Vagina (tissue), 2 donors: ENCODE data around the gene IDI1. TPM values are rescaled to one million over a fixed set of nuclear protein-coding genes. Genes with fewer than 3 reads are reported as not detected.

ENCODE experiments used
- DNase-seq, 2 donors: peaks; one replicate each; pipeline ENCODE4 v3.0.0-alpha.2; 2017; ENCODE audit errors: extremely low spot score in 2 of 2
- H3K27ac ChIP-seq: fragments of 200-600 bp; sonication (generic); one replicate; pipeline ENCODE4 v1.5.1; 2019
- H3K27me3 ChIP-seq: fragments of 200-600 bp; sonication (generic); one replicate; pipeline ENCODE4 v1.5.1; 2019
- H3K36me3 ChIP-seq, 2 donors: fragments of 200-600 bp; sonication (generic); one replicate each; pipeline ENCODE4 v1.5.1; 2017 to 2019
- H3K4me1 ChIP-seq: fragments of 200-600 bp; sonication (generic); one replicate; pipeline ENCODE4 v1.5.1; 2019
- H3K4me3 ChIP-seq, 2 donors: fragments of 200-600 bp; sonication (generic); 1 replicate in 1 of 2; 2 replicates in 1 of 2; pipeline ENCODE4 v1.5.1; 2016 to 2019
- H3K9me3 ChIP-seq: fragments of 200-600 bp; sonication (generic); one replicate; pipeline ENCODE4 v1.5.1; 2019
- POLR2A ChIP-seq, 2 donors: fragments of 450-650 bp; IDR thresholded peaks; one replicate each; pipeline ENCODE4 v1.6.1; 2017; ENCODE audit warnings: antibody characterized with exemption in 2 of 2, mild to moderate bottlenecking in 2 of 2, moderate library complexity in 2 of 2
- POLR2AphosphoS5 ChIP-seq, 2 donors: sonication (generic); formaldehyde crosslinking; IDR thresholded peaks; one replicate each; pipeline ENCODE4 v1.9.0; 2017; ENCODE audit warnings: antibody characterized with exemption in 2 of 2, mild to moderate bottlenecking in 2 of 2, low read depth in 1 of 2; ENCODE audit not compliant: insufficient read depth in 1 of 2
- intact Hi-C: fragments of 100-400 bp; cut with DNase I; formaldehyde crosslinking; loops from one replicate; pipeline ENCODE4 v1.15.1; 2023
- total RNA-seq: library from RNA; depleted of rRNA; stranded (reverse); fragments of >200 nt; gene quantifications from one replicate; pipeline ENCODE4 v1.2.3, GENCODE V29; 2016
- TF ChIP-seq, protein P1 (sequence below), 3 experiments: fragments of 450-650 bp in 2 of 3; fragments of 200-600 bp in 1 of 3; sonication (generic) in 1 of 3; IDR thresholded peaks; one replicate each; pipeline ENCODE4 v1.5.1; 2017 to 2019; ENCODE audit warnings: antibody characterized with exemption in 3 of 3, mild to moderate bottlenecking in 2 of 3, moderate library complexity in 2 of 3

IDI1 gene
- total RNA-seq, 1 donor from 2014 or later: 50.3 TPM

DNA sequence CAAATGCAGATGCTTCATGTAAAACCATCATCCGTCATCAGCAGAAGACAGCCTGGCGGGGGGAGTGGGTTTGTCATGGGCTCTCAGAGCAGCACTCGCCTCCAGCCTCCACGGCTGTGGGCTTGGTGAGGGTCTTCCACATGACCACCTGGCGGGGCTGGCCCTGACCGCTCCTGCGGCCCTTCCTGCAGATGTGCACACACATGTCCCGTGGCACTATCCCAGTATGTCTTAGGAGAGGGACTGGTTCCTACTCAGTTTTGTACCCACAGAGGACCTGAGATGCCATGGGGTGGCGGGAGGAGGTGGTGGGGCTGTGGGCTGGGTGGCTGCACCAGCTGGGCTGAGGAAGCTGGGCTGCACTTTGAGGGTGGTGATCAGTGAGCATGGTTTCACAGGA is 28.0 kb downstream of the IDI1 start:
- Histone ChIP-seq H3K36me3 (peaks cover 4 to 30% of the 10 kb centered on the region in 2 donors), H3K9me3 (no peaks in the 10 kb centered on the region), H3K4me1 (no peaks in the 10 kb centered on the region), H3K27me3 (no peaks in the 10 kb centered on the region), H3K27ac (no peak overlapping the region), H3K4me3 (no peak overlapping the region)
- TF ChIP-seq, protein P1, sequence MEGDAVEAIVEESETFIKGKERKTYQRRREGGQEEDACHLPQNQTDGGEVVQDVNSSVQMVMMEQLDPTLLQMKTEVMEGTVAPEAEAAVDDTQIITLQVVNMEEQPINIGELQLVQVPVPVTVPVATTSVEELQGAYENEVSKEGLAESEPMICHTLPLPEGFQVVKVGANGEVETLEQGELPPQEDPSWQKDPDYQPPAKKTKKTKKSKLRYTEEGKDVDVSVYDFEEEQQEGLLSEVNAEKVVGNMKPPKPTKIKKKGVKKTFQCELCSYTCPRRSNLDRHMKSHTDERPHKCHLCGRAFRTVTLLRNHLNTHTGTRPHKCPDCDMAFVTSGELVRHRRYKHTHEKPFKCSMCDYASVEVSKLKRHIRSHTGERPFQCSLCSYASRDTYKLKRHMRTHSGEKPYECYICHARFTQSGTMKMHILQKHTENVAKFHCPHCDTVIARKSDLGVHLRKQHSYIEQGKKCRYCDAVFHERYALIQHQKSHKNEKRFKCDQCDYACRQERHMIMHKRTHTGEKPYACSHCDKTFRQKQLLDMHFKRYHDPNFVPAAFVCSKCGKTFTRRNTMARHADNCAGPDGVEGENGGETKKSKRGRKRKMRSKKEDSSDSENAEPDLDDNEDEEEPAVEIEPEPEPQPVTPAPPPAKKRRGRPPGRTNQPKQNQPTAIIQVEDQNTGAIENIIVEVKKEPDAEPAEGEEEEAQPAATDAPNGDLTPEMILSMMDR (IDR thresholded peaks at IDR 0.05): no peak
- no peak for TF ChIP-seq POLR2A (IDR thresholded peaks at IDR 0.05)
- no peak for TF ChIP-seq POLR2AphosphoS5 (IDR thresholded peaks at IDR 0.05; ENCODE audit: insufficient read depth in 1 of 2, low read depth in 1 of 2)
- no peak for DNase-seq
- intact Hi-C loops: no loop called here

DNA sequence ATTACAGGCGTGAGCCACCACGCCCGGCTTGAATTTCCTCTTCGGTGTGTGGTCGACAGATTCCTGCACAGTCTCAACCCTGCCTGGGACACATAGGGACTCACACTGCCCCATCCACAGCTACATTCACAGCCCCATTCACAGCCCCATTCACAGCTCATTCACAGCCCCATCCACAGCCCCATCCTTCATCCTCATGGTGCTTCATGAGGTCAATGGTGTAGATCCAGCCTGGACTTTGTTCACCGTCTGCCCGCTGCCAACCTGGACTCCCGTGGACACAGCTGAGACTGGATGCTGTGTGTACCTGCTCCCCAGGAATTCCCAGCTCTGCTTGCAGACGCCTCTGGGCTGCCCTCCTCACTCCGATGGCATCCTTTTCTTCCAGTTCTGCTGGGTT is 28.5 kb downstream of the IDI1 start:
- DNase-seq: no peak
- no peaks in the 10 kb centered on the region for H3K4me1 ChIP-seq
- H3K27me3 ChIP-seq: no peaks in the 10 kb centered on the region
- no peak overlapping the region for H3K4me3 ChIP-seq
- TF ChIP-seq, protein P1 (IDR thresholded peaks at IDR 0.05): no peak
- TF ChIP-seq POLR2AphosphoS5 (IDR thresholded peaks at IDR 0.05; ENCODE audit: insufficient read depth in 1 of 2, low read depth in 1 of 2) (no peak), POLR2A (IDR thresholded peaks at IDR 0.05) (no peak)
- intact Hi-C loops: no loop called here
- H3K9me3 ChIP-seq: no peaks in the 10 kb centered on the region
- H3K27ac ChIP-seq: no peak overlapping the region
- H3K36me3 ChIP-seq: peaks cover 4 to 34% of the 10 kb centered on the region in 2 donors

DNA sequence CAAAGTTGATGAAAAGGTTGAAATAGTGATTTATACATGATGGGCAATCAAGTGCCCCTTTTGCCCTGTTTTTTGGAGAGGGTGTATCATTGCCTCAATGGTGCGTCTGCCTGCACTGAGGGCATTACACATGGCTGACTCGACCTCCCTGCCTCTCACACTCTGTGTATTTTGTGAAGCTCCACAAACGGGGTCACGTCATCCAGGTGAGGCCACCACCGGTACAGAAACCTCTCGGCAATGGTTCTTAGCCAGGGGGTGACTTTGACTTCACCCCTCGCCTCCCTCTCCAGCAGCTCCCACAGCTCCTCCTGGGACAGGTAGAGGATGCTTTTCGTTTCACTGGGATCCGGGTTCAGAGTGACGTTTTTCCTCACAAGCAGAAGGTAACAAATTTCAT is 29.6 kb downstream of the IDI1 start:
- intact Hi-C loops: no loop called here
- Histone ChIP-seq H3K27me3 (no peaks in the 10 kb centered on the region), H3K36me3 (peaks cover 4 to 40% of the 10 kb centered on the region in 2 donors), H3K27ac (no peak overlapping the region), H3K4me1 (no peaks in the 10 kb centered on the region), H3K9me3 (no peaks in the 10 kb centered on the region), H3K4me3 (no peak overlapping the region)
- DNase-seq: no peak
- TF ChIP-seq POLR2A (IDR thresholded peaks at IDR 0.05) (no peak), POLR2AphosphoS5 (IDR thresholded peaks at IDR 0.05; ENCODE audit: insufficient read depth in 1 of 2, low read depth in 1 of 2) (no peak)
- TF ChIP-seq, protein P1 (IDR thresholded peaks at IDR 0.05): no peak

DNA sequence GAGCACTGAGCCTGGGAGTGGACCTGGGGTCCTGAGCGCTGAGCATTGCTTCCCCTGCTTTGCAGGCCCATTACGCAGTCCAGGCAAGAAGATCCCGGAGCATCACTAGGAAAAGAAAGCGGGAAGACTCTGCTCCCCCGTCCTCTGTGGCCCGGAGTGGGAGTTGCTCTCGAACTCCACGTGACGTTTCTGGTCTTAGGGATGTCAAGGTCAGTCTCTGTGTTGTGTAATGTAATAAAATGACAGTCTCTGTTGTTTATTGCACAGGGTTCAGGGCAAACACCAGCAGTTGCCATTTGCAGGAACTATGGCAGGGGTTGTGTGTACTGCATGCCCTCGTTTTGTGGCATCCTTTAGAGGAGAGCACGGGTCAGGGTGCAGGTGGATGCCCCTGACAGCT is 33.2 kb downstream of the IDI1 start:
- intact Hi-C loops: no loop called here
- H3K4me1 ChIP-seq: no peaks in the 10 kb centered on the region
- DNase-seq: no peak
- H3K27ac ChIP-seq: no peak overlapping the region
- peaks cover 4 to 74% of the 10 kb centered on the region in 2 donors for H3K36me3 ChIP-seq
- H3K4me3 ChIP-seq: no peak overlapping the region
- TF ChIP-seq POLR2AphosphoS5 (IDR thresholded peaks at IDR 0.05; ENCODE audit: insufficient read depth in 1 of 2, low read depth in 1 of 2): no peak
- no peak for TF ChIP-seq POLR2A (IDR thresholded peaks at IDR 0.05)
- TF ChIP-seq, protein P1 (IDR thresholded peaks at IDR 0.05): no peak
- no peaks in the 10 kb centered on the region for H3K9me3 ChIP-seq
- H3K27me3 ChIP-seq: no peaks in the 10 kb centered on the region

DNA sequence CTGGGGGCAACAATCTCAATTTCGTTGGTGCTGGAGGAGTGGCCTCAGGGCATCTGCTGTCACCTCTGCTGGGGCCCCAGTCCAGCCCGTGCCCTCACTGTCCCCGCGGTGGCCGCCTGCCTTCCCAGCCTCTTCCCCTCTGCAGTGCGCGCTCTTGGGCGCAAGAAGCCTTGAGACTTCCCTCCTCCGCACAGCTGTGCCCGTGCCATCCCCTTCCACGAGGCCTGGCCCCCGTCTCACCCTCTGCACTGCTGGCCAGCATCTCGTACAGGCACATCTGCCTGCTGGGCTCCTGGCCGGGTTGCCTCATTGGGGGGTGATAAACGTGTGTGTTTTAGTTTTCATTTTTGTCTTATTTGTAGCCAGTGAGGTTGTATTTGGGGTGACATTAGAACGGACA is 37.2 kb downstream of the IDI1 start:
- Histone ChIP-seq H3K9me3 (no peaks in the 10 kb centered on the region), H3K4me3 (no peak overlapping the region), H3K27ac (no peak overlapping the region), H3K27me3 (no peaks in the 10 kb centered on the region), H3K4me1 (no peaks in the 10 kb centered on the region), H3K36me3 (peaks cover 11 to 89% of the 10 kb centered on the region in 2 donors)
- no peak for DNase-seq
- intact Hi-C loops: no loop called here
- TF ChIP-seq, protein P1 (IDR thresholded peaks at IDR 0.05): no peak
- TF ChIP-seq POLR2AphosphoS5 (IDR thresholded peaks at IDR 0.05; ENCODE audit: insufficient read depth in 1 of 2, low read depth in 1 of 2) (no peak), POLR2A (IDR thresholded peaks at IDR 0.05) (no peak)
